Mesothelial cell of epicardium (in vitro differentiated cells): Measurements from ENCODE around the gene AMBP. TPM values are rescaled to one million over a fixed set of nuclear protein-coding genes. Genes with fewer than 3 reads are reported as not detected.
A peak's percentile ranks its signal among the peaks of the same experiment; 100 is the strongest.

Source experiments
- DNase-seq, 2 experiments: peaks; one replicate each; pipeline ENCODE4 v3.0.0; 2021; ENCODE audit warnings: low spot score in 2 of 2; ENCODE audit not compliant: unreplicated experiment in 2 of 2
- H3K27ac Mint-ChIP-seq: 2 replicates; pipeline ENCODE4 v1.8.0; 2021; ENCODE audit warnings: mixed read lengths
- H3K27me3 Mint-ChIP-seq: 2 replicates; pipeline ENCODE4 v1.8.0; 2021; ENCODE audit warnings: low read depth, mixed read lengths
- H3K36me3 Mint-ChIP-seq: 2 replicates; pipeline ENCODE4 v1.8.0; 2021; ENCODE audit warnings: mixed read lengths
- H3K4me1 Mint-ChIP-seq: 2 replicates; pipeline ENCODE4 v1.8.0; 2021; ENCODE audit warnings: mixed read lengths
- H3K4me3 Mint-ChIP-seq: 2 replicates; pipeline ENCODE4 v1.8.0; 2021; ENCODE audit warnings: mild to moderate bottlenecking, moderate library complexity, mixed read lengths
- H3K9me3 Mint-ChIP-seq: 2 replicates; pipeline ENCODE4 v1.8.0; 2021; ENCODE audit warnings: mixed read lengths
- total RNA-seq: library from RNA; stranded (reverse); gene quantifications from 3 replicates; pipeline ENCODE4 v1.2.1, GENCODE V29; 2021
- TF ChIP-seq, protein P1 (sequence below): fragments of 200-600 bp; sonication (generic); IDR thresholded peaks from one replicate; pipeline ENCODE4 v1.5.0; 2021; ENCODE audit warnings: antibody characterized with exemption; ENCODE audit not compliant: unreplicated experiment

AMBP gene
- 0.16 to 0.22 TPM in 2 of 3 replicates, not detected in the other for total RNA-seq

DNA sequence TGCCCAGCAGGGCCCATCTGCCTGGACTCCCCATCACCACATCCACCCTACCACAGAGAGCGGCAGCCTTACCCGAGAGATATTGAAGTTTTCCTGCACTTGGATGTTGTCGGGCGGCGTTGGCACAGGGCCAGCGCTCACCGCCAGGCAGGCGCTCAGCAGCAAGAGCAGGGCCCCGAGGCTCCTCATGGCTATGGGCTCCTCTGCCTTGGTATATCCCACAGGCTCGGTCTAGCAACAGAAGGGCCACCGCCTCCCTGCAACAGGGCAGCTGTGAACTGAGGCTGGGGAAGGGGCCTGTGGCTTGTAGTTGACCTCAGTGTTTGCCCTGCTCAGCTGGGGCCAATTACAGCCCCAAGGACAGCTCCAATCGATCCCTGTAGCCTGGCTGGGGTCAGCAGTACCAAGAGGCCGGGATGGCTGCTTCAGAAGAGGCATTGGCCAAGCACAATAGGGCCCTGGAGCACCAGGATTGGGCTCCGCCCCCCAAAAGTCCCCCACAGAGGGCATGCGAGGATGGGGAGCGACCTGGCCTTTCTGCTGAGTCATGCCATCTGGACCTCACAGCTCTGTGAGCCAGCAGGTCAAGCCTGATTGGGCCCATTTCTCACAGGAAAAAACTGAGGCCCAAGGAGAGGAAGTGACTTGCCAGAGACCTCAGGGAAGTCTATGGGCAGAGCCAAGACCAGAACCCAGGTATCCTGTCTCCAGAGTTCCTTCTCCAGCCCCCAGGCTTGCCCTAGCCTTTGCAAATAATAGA lies at the start of gene AMBP:
AMBP (minus strand) TSS at position 280 of the 760 bp plus-strand sequence; CDS start at position 189, 91 bp downstream.
- DNase-seq = no peak
- Mint-ChIP-seq H3K4me3 (no peak within 1 kb of the TSS), H3K4me1 (no peaks in the 10 kb centered on the region), H3K9me3 (no peaks in the 10 kb centered on the region), H3K27me3 (peaks cover 32% of the 10 kb centered on the region), H3K36me3 (no peaks in the 10 kb centered on the region), H3K27ac (no peak within 1 kb of the TSS)
- TF ChIP-seq, protein P1, sequence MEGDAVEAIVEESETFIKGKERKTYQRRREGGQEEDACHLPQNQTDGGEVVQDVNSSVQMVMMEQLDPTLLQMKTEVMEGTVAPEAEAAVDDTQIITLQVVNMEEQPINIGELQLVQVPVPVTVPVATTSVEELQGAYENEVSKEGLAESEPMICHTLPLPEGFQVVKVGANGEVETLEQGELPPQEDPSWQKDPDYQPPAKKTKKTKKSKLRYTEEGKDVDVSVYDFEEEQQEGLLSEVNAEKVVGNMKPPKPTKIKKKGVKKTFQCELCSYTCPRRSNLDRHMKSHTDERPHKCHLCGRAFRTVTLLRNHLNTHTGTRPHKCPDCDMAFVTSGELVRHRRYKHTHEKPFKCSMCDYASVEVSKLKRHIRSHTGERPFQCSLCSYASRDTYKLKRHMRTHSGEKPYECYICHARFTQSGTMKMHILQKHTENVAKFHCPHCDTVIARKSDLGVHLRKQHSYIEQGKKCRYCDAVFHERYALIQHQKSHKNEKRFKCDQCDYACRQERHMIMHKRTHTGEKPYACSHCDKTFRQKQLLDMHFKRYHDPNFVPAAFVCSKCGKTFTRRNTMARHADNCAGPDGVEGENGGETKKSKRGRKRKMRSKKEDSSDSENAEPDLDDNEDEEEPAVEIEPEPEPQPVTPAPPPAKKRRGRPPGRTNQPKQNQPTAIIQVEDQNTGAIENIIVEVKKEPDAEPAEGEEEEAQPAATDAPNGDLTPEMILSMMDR = no peak

DNA sequence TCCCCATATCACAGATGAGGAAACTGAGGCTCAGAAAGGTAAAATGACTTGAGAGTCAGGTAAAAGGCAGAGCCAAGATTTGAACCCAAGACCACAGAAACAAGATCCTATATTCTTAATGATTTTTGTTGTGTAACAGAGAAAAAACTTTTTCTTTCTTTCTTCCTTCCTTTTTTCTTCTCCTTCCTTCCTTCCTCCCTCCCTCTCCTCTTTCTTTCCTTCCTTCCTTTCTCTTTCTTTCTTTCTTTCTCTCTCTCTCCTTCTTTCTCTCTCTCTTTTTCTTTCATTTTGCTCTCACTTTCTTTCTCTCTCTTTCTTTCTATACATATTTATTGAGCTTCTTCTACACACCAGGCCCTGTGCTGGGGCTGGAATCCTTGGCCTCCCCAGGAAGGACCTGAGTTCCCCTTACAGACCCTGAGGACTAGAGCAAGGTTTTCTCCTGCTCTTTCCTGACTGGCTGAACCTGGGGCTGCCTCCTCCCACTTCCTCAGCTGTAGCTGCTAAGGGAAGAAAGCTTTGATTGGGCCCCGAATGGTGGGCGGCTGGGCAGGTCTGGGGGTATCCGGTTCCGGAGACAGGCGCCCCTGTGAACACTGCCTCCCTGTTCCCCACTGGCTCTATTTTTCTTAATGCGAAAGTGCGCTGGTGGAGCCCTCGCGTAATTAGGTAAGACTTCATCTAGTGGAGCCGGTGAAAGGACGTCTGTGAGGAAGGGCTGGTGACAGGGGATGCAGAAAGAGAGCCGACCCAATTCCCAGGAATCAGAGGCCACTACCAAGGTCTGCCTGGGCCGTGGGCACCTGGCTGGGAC lies 48.4 kb upstream of the AMBP start:
- Mint-ChIP-seq H3K4me1 (peaks cover 3% of the 10 kb centered on the region), H3K27me3 (peaks cover 7% of the 10 kb centered on the region), H3K27ac (no peak overlapping the region), H3K36me3 (no peaks in the 10 kb centered on the region), H3K4me3 (no peak overlapping the region), H3K9me3 (peaks cover 10% of the 10 kb centered on the region)
- no peak for DNase-seq
- TF ChIP-seq, protein P1 = no peak

DNA sequence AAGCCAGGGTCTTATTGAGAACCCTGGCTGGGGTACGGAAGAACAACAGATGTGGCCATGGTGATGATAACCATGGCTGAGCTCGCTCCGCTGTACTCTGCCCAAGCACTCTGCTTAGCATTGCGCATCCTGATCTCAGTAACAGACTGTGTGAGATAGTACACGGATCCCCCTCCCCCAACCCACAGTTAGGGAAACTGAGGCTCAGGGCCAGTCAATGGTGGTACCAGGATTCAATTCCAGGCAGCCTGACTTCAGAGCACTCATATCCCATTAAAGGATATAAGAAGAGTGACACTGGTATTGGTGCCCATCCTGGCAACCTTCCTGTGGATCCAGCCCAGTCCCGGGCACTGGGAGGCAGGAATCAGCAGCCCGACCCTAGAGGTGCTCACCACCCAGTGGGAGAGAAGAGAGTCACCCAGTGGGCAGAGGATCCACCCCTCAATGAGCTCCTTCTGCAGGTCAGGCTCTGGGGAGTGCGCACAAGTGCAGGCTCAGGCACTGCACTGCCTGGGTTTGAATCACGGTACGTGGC lies 47.4 kb upstream of the AMBP start:
- TF ChIP-seq, protein P1 = no peak
- peaks cover 10% of the 10 kb centered on the region for H3K9me3 Mint-ChIP-seq
- no peaks in the 10 kb centered on the region for H3K36me3 Mint-ChIP-seq
- no peak overlapping the region for H3K4me3 Mint-ChIP-seq
- H3K27me3 Mint-ChIP-seq = peaks cover 2% of the 10 kb centered on the region
- no peak for DNase-seq
- no peak overlapping the region for H3K27ac Mint-ChIP-seq
- peaks cover 5% of the 10 kb centered on the region for H3K4me1 Mint-ChIP-seq

DNA sequence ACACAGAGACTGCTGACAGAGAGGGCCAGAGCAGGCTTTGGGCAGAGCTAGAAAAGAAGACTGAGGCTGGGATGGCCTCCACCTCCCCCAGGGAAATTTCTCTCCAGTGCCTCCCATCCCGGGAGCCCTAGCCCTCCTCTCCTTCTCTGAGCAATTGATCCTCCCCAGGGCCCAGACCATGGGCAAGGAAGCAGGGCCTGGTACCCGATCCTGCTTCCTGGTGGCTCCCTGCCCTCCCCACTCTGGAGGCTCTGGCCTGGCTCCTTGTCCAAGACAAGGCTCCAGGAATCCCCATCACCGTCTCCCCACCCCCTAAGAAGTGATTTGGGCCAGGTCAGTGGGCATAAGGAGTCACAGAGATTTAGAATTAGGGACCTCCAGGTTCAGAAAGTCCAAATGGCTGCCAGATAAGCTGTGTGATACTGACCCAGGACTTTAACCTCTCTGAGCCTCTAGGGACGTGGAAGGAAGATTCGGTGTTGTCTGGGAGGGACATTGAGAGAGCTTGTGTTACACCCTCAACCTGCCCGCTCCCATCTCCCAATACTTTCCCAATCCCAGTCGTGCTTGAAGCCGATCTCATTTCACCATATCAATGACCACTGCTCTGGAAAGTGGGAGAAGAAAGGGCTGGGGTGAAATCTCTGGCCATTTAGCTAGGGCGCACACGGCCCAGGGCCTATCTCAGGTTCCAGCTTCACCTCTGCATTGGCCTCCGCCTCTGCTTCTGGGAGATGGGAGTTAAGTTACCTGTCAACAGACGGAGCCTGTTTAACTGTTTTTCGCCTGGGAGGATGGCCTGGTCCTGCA lies 46.8 kb upstream of the AMBP start:
- H3K4me1 Mint-ChIP-seq = peaks cover 5% of the 10 kb centered on the region
- H3K36me3 Mint-ChIP-seq = no peaks in the 10 kb centered on the region
- no peak overlapping the region for H3K4me3 Mint-ChIP-seq
- DNase-seq = no peak
- H3K27me3 Mint-ChIP-seq = no peaks in the 10 kb centered on the region
- TF ChIP-seq, protein P1 = no peak
- peaks cover 10% of the 10 kb centered on the region for H3K9me3 Mint-ChIP-seq
- no peak overlapping the region for H3K27ac Mint-ChIP-seq

DNA sequence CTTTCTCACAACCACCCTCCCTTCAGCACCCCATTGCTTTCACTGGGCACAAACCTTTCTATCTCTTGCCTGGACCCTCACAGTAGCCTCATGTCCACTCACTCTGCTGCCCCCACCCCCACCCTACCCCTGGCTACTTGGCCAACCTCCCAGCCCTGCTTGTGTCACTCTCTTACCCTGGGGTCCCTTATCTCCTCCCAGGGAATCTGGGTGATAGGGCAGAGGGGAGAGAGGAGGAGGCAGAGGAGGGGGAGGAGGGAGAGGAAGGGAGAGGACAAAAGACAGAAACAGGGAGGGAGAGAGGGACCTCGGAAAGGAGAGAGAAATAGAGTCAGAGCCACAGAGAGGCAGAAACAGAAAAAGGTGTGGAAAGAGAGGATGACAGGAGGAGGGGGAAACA lies 46.0 kb upstream of the AMBP start:
- H3K36me3 Mint-ChIP-seq = no peaks in the 10 kb centered on the region
- no peak for DNase-seq
- TF ChIP-seq, protein P1 = no peak
- no peaks in the 10 kb centered on the region for H3K27me3 Mint-ChIP-seq
- peak overlapping the region; percentile 7 for H3K27ac Mint-ChIP-seq
- peaks cover 10% of the 10 kb centered on the region for H3K9me3 Mint-ChIP-seq
- H3K4me3 Mint-ChIP-seq = no peak overlapping the region
- peaks cover 5% of the 10 kb centered on the region for H3K4me1 Mint-ChIP-seq
